ES-I3 (cell line): ENCODE measurements around the gene PCBP3.

ENCODE experiments used
- H3K36me3 ChIP-seq: 2 replicates; pipeline ENCODE4 v1.6.1; 2013; ENCODE audit warnings: mild to moderate bottlenecking, low read length, control low read depth, moderate library complexity; ENCODE audit not compliant: insufficient read depth
- H3K4me1 ChIP-seq: 2 replicates; pipeline ENCODE4 v1.6.1; 2013; ENCODE audit warnings: mild to moderate bottlenecking, control low read depth, low read length; ENCODE audit not compliant: insufficient read depth
- H3K9ac ChIP-seq: 2 replicates; pipeline ENCODE4 v1.6.1; 2013; ENCODE audit warnings: low read depth, mild to moderate bottlenecking, low read length, moderate library complexity
- H3K9me3 ChIP-seq: 2 replicates; pipeline ENCODE4 v1.6.1; 2013; ENCODE audit warnings: mild to moderate bottlenecking, low read length, moderate library complexity; ENCODE audit not compliant: control insufficient read depth, insufficient read depth

The PCBP3 gene

GRCh38 chr21:45897191-45898027 is 253.9 kb downstream of the PCBP3 start:
- Histone ChIP-seq H3K36me3 (no peaks in the 10 kb centered on the region), H3K9ac (no peak overlapping the region), H3K4me1 (no peaks in the 10 kb centered on the region), H3K9me3 (no peaks in the 10 kb centered on the region)

- no peak overlapping the region for H3K9ac ChIP-seq
- H3K4me1 ChIP-seq, result no peaks in the 10 kb centered on the region
- H3K36me3 ChIP-seq, result no peaks in the 10 kb centered on the region
- H3K9me3 ChIP-seq, result no peaks in the 10 kb centered on the region
Measured at GRCh38 chr21:45898028-45898350, 254.5 kb downstream of the PCBP3 start.

GRCh38 chr21:45898781-45899180 is 255.3 kb downstream of the PCBP3 start:
- Histone ChIP-seq H3K9me3 (no peaks in the 10 kb centered on the region), H3K36me3 (no peaks in the 10 kb centered on the region), H3K9ac (no peak overlapping the region), H3K4me1 (no peaks in the 10 kb centered on the region)

- H3K4me1 ChIP-seq, result no peaks in the 10 kb centered on the region
- H3K9me3 ChIP-seq, result no peaks in the 10 kb centered on the region
- H3K9ac ChIP-seq, result no peak overlapping the region
Measured at GRCh38 chr21:45899317-45900033, 255.9 kb downstream of the PCBP3 start.

GRCh38 chr21:45900034-45900868 is 256.7 kb downstream of the PCBP3 start:
- H3K36me3 ChIP-seq, result no peaks in the 10 kb centered on the region
- H3K9me3 ChIP-seq, result no peaks in the 10 kb centered on the region
- no peaks in the 10 kb centered on the region for H3K4me1 ChIP-seq
- H3K9ac ChIP-seq, result no peak overlapping the region

More at GRCh38 chr21:45899317-45900033, 255.9 kb downstream of the PCBP3 start:
- H3K36me3 ChIP-seq, result no peaks in the 10 kb centered on the region

- Histone ChIP-seq H3K36me3 (no peaks in the 10 kb centered on the region), H3K9ac (no peak overlapping the region), H3K9me3 (no peaks in the 10 kb centered on the region), H3K4me1 (no peaks in the 10 kb centered on the region)
Measured at GRCh38 chr21:45901061-45901690, 257.7 kb downstream of the PCBP3 start.

- Histone ChIP-seq H3K36me3 (no peaks in the 10 kb centered on the region), H3K4me1 (no peaks in the 10 kb centered on the region), H3K9me3 (no peaks in the 10 kb centered on the region), H3K9ac (no peak overlapping the region)
Measured at GRCh38 chr21:45902292-45902995, 258.9 kb downstream of the PCBP3 start.

GRCh38 chr21:45905196-45905595 is 261.7 kb downstream of the PCBP3 start:
- Histone ChIP-seq H3K9me3 (no peaks in the 10 kb centered on the region), H3K4me1 (no peaks in the 10 kb centered on the region), H3K9ac (no peak overlapping the region), H3K36me3 (no peaks in the 10 kb centered on the region)

- H3K36me3 ChIP-seq, result no peaks in the 10 kb centered on the region
- no peaks in the 10 kb centered on the region for H3K4me1 ChIP-seq
- H3K9ac ChIP-seq, result no peak overlapping the region
- H3K9me3 ChIP-seq, result no peaks in the 10 kb centered on the region
Measured at GRCh38 chr21:45906196-45906805, 262.8 kb downstream of the PCBP3 start.

- Histone ChIP-seq H3K9me3 (no peaks in the 10 kb centered on the region), H3K9ac (no peak overlapping the region), H3K36me3 (no peaks in the 10 kb centered on the region), H3K4me1 (no peaks in the 10 kb centered on the region)
Measured at GRCh38 chr21:45906859-45907258, 263.3 kb downstream of the PCBP3 start.

- H3K9me3 ChIP-seq, result no peaks in the 10 kb centered on the region
- H3K36me3 ChIP-seq, result no peaks in the 10 kb centered on the region
- H3K4me1 ChIP-seq, result no peaks in the 10 kb centered on the region
- no peak overlapping the region for H3K9ac ChIP-seq
Measured at GRCh38 chr21:45908536-45909237, 265.2 kb downstream of the PCBP3 start.

GRCh38 chr21:45909238-45909988 is 265.9 kb downstream of the PCBP3 start:
- no peak overlapping the region for H3K9ac ChIP-seq
- H3K9me3 ChIP-seq, result no peaks in the 10 kb centered on the region
- no peaks in the 10 kb centered on the region for H3K4me1 ChIP-seq
- H3K36me3 ChIP-seq, result no peaks in the 10 kb centered on the region
